Forelimb muscle (tissue), 1 donor: ENCODE measurements around the gene WTIP. TPM values are rescaled to one million over a fixed set of nuclear protein-coding genes. Genes with fewer than 3 reads are reported as not detected.
"Not testable (repeated sequence)": the region's sequence is repeated elsewhere in the genome, so short reads cannot be mapped to it uniquely, and the experiment has no call there.

Experiments
- DNase-seq: peaks from one replicate; pipeline ENCODE4 v3.0.0-alpha.2; 2013; ENCODE audit warnings: low read depth
- polyA plus RNA-seq: library from polyadenylated mRNA; unstranded; fragments of 120-200 nt; gene quantifications from one replicate; pipeline ENCODE4 v1.2.1, GENCODE V29; 2013; ENCODE audit not compliant: insufficient read length

Gene WTIP
- polyA plus RNA-seq, 1 donor = 18.7 TPM

DNA sequence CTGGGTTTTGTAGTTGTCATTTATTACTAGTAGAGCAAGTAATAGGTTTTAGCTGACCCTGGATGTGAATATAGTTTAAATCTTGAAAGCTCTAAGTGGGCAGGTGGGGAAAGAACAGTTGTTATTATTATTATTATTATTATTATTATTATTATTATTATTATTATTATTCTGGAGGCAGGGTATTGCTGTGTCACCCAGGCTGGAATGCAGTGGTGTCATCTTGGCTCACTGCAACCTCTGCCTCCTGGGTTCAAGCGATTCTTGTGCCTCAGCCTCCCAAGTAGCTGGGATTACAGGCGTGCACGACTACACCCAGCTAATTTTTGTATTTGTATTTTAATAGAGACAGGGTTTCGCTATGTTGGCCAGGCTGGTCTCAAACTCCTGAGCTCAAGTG, 3.1 kb upstream of the WTIP start:
- not testable (repeated sequence) for DNase-seq

DNA sequence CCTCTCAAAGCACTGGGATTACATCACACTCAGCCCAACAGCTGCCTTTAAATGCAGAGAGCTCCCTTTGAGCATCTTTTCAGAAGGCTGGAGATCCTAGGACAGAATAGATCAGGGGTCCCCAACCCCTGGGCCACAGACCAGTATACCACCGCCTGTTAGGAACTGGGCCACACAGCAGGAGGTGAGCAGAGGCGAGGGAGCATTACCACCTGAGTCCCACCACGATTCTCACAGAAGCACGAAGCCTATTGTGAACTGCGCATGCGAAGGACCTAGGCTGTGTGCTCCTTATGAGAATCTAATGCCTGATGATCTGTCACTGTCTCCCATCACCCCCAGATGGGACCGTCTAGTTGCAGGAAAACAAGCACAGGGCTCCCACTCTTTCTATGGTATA, 2.2 kb upstream of the WTIP start:
- DNase-seq = no peak

DNA sequence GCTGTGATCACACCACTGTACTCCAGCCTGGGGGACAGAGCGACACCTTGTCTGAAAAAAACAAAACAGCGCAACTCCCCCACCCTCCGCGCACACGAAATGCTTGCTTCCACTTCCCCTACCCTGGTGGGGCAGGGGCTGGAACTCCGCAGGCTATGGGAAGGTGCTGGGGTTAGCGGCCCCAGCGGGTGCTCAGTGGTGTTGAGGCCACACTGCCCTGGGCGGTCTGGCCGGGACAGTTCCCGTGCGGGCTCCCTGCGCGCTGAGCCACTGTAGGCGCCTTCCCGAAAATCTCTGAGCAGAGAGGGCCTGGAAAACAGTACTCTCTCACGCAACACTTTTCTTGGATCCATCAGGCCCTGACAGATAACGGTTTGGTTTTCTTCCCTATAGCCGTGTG, 1.1 kb upstream of the WTIP start:
- no peak for DNase-seq

DNA sequence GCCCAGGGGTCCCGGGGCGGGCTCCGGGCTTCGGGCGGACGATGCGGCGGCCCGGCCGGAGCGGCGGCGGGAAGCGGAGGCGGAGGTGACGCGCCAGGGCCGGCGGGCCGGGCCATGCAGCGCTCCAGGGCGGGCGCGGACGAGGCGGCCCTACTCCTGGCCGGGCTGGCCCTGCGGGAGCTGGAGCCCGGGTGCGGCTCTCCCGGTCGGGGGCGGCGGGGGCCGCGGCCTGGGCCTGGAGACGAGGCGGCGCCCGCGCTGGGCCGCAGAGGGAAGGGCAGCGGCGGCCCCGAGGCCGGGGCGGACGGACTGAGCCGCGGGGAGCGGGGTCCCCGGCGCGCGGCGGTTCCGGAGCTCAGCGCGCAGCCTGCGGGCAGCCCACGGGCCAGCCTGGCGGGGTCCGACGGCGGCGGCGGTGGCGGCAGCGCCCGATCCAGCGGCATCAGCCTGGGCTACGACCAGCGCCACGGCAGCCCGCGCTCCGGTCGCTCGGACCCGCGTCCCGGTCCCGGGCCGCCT, 362 bp downstream of the WTIP start:
- DNase-seq = no peak

DNA sequence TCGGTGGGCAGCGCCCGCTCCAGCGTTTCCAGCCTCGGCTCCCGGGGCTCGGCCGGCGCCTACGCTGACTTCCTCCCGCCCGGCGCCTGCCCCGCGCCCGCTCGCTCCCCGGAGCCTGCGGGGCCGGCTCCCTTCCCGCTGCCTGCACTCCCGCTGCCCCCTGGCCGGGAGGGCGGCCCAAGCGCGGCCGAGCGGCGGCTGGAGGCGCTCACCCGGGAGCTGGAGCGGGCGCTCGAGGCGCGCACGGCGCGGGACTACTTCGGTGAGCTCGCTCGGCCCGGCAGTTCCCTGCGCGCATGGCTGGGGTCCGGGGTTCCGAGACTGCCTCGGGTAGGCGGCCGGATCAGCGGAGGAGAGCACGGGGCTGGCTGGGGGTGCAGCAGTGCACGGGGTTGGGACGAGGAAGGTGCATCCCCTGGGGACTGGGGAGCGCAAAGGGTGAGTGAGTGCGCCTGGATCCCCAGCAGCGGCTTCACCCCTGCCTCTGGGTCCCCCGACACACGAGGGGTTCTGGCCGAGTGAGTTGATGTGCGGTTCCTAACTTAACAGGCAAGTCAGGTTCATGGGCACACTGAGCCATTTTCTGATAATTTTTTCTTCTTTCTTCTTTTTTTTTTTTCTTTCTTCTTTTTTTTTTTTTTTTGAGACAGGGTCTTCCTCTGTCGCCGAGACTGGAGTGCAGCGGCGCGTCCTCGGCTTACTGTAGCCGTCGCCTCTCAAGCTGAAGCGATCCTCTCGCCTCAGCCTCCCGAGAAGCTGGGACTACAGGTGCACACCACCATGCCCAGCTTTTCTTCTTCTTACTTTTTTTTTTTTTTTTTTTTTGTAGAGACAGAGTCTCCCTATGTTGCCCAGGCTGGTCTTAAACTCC, 1.1 kb downstream of the WTIP start:
- no peak for DNase-seq

DNA sequence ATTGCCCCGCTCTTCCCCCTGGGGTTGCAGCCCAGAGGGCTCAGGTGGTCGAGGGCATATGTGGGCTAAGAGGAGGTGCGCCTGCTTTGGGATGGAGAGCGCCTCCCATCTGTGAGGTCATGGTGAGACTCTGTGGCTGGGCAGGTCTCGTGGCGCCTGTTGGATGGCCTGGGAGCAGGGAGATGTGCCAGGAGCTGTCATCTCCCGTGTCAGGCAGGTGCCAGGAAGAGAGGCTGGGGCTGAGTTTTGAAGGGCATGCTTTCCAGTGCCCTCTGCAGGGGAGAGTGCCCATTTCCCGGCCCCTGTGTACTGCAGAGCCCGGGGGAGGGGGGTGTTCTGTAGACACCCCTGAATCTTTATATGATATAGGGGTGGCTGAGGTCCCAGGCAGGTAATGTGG, 2.8 kb downstream of the WTIP start:
- DNase-seq = no peak

DNA sequence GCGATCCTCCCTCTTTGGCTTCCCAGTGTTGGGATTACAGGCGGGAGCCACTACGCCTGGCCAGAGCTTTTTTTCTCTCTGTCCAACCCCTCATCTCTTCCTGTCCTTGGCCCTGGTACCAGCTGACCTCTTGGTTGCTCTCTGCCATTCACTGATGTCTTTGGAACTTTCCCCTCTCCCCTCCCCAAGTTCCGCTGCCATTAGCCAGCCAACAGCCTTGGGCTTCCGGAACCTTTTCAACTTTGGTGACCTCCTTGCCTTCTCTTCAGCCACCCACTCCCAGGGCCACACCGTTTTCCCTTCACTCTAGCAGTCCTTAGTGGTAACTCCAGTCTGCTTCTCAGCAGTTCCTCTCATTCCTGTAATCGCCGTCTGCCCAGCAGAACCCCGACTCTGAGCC, 4.3 kb downstream of the WTIP start:
- DNase-seq = no peak

DNA sequence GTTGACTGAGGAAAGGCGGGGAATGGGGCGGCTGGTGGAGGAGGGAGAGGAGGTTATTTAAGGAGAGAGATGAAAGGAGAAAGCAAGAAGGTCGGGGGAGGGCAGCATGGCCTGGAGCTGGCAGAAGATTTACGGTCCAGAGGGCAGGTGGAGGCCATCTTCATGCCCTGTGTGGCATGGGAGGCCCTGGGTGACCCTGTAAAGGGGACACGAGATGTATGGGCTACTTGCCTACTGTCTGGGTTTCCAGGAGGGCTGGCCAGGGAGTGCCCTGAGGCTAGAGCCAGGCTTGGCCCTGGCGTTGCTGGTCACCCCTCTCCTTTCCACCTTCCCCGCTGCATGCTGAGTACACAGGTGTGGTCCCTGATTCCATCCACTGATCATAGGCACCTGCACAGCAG, 6.1 kb downstream of the WTIP start:
- DNase-seq = no peak

DNA sequence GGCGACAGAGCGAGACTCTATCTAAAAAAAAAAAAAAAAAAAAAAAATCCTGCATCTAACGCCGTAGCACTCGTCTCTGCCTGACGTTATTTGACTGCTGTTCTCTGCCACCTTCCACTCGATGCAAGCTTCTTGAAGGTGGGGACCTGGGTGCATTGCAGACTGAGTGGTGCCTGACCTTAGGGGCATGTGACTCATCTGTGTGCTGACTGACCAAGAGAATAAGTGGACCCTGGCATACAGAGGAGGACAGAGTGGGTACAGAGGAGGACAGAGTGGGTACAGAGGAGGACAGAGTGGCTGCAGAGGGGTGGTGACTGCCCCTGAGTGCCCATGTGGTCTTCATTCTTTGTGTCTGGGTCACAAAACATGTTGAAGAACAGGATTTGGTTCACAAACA, 7.6 kb downstream of the WTIP start:
- DNase-seq = no peak

DNA sequence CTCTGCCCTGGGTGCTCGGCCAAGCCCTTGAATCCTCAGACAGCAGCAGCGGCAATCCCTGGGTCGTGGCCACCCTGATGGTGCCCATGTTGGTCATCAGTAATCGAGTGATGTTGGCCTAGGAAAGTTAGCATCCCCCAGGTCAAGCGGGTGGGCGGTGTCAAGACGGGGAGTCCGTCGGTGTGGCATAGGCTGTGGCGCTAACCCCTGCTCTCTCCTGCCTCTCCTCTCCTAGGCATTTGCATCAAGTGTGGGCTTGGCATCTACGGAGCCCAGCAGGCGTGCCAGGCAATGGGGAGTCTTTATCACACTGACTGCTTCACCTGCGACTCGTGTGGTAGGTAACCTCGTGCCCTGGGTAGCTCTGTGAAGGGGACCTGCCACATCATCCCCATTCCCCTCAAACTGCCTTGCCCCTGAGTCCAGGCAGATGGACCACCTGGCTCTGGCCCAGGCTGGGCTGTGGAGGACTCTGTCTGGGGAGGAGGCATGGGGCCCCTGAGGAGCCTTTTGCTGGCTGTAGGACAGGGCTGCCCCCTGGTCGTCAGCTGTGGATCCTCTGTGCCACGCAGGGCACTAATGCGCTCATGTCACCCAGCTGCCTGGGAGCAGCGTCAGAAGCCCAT, 8.7 kb downstream of the WTIP start:
- no peak for DNase-seq

DNA sequence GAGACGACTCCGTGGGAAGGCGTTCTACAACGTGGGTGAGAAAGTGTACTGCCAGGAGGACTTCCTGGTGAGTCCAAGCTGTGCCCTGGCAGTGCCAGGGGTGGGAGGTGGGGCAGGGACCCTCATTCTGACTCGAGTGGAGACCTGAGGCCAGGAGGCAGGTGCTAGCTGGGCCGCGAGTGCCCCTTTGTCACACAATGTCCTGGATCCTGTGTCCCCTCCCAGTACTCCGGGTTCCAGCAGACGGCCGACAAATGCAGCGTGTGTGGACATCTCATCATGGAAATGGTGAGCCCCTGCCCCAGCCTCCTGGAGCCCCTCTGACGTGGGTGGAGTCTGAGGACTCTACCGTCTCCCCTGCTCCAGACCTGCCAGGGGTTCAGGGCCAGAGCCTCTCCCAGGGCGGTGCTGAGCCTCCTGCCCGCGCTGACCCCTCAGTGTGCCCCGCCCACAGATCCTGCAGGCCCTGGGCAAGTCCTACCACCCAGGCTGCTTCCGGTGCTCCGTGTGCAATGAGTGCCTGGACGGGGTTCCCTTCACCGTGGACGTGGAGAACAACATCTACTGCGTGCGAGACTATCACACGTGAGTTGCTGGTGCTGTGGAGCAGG, 11.6 kb downstream of the WTIP start:
- no peak for DNase-seq

DNA sequence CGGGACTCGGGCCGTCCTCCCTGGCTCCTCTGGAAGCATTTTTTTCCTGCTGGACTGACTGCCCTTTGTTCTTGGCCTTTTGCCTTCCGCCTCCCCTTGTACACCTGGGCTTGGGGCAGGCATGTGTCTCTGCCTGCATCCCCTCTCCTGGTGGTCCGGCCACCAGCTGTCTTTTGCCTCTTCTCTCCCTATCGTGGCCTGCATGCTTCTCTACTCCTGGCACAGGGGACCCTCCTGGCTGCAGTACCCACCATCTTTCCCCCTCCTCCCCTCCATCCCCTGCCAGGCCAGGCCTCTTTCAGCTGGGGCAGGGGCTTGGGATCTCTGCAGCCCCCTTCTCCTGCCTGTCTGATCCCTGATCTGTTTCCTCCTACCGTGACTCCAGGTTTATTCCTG, 12.1 kb downstream of the WTIP start:
- DNase-seq = no peak

DNA sequence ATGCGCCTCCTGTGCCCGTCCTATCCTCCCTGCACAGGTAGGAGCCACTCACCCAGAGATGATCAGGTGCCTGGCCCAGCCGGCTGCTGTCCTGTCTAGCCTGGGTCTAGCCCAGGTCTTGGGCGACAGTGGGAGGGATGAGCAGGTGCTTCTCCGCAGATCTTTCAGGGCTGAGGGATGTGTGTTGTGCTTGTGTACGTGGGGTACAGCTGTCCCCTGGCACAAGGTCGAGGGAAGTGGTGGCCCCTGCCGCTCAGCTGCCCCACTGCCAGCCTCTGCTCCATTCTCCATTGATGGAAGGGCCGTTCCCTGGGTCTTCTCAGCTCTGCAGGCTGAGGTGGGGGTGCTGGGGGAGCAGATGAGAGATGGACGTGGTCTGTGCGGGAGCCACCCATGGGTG, 13.0 kb downstream of the WTIP start:
- no peak for DNase-seq

DNA sequence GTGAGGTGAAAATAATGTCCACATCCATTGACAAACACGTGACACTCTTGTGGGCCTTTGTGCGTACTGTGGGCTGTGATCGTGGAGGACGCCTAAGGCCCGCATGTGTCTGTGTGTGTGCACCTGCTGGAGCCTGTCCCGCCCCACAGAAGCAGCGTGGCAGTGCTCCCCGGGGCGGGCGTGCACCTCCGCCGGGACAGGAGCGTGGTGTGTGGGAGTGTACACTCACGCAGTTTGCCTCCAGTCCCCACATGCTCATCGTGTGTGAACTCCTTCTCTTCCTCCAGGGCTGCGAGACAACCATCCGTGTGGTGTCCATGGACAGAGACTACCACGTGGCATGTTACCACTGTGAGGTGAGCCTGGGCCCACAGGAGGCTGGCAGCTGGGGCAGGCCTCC, 13.9 kb downstream of the WTIP start:
- no peak for DNase-seq

DNA sequence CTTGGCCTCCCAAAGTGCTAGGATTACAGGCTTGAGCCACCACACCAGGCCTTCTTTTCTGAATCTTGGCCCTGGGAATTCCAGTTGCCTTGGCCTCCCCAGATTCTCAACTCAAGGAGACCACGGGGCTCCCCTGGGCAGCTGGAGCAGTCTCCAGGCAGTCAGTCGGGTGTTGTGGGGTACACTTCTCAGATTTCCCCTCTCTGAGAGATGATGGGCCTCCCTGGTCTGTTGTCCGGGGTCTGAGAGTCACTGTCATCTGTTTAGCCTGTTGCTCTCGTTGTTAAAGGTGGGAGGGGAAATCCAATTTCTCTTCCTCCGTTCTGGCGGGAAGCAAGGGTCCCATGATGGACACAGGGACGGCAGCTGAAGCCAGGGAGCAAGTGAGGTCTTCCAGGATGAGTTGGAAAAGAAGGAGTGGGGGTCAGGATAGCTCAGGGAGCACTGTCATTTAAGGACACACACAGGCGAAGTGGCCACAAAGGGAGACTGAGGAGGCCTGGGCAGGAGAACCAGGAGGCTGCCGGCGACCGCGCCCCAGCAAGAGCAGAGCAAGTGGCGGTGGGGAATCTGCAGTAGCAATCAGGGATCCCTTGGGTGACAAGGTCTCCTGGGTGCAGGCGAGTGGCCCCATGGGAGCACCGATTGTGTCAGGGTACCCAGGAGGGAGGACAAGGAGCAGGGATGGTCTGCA, 15.7 kb downstream of the WTIP start:
- no peak for DNase-seq

DNA sequence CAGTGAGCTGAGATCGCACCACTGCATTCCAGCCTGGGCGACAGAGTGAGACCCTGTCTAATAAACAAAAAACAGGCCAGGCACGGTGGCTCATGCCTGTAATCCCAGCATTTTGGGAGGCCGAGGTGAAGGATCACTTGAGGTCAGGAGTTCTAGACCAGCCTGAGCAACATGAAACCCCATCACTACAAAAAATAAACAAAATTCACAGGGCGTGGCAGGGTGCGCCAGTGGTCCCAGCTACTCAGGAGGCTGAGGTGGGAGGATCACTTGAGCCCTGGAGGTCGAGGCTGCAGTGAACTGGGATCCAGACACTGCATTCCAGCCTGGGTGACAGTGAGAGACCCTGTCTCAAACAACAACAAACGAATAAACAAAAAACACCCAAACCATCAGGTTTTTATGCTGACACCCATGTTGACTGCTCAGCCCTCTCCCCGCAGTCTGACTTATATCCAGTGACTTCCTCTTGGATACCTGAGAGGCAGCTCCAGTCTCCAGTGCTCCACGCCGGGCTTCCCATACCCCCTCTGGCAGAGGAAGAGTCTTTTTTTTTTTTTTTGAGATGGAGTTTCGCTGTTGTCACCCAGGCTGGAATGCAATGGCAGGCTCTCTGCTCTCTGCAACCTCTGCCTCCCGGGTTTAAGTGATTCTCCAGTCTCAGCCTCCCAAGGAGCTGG, 17.7 kb downstream of the WTIP start:
- DNase-seq = no peak

DNA sequence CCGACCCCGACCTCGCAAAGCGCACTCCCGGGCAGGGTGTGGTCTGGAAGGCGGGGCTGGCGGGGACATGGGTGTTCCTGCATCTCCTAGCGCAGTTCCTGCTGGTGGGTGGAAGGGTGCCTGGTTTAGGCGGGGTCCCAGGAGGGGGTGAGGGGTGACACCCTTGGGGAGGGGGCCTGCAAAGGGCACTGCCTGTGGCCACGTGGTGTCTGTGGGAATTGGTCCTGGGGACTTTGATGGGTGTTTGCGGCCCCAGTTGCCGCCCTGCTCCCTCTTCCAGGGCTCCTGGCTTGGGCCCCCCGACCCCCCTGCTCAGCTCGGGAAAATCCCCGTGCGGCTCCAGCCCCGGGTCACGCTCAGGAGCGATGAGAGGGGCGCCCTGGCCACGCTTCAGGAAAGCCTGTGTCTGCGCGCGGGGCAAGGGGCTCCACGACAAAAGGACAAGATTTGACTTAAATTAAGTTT, 19.1 kb downstream of the WTIP start:
- DNase-seq = no peak

DNA sequence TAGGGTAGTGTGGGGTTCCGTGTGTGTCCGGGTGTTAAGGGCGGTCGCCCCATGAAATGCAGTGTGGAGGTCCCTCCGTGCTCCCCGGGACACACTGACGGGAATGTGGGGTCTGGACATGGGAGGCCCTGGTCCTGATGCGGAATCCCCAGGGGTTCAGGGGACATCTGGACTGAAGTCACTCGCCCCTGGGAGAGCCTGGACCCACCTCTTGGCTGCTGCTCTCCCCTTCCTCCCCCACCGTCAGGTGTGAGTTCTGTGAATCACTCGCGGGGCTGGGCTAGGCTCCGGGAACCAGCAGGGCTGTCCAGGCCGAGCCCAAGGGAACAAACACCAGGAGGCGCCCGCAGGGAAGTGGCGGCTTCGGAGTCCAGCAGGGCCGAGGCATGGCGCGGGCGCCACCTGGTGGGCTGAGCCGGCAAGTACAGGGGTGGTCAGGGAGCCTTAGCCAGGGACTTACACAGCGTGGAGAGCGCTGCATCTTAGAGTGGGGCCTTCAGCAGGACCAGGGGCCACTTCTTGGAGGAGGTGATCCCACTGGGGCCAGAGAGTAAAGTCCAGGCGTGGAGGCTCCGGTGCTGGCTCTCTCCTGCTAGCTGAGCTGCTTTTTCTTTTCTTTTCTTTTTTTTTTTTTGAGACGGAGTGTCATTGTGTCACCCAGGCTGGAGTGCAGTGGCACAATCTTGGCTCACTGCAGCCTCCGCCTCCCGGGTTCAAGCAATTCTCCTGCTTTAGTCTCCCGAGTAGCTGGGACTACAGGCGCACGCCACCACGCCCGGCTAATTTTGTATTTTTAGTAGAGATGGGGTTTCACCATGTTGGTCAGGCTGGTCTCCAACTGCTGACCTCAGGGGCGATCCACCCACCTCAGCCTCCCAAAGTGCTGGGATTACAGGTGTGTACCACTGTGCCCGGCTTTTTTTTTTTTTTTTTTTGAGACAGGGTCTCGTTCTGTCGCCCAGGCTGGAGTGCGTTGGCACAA, 20.1 kb downstream of the WTIP start:
- DNase-seq = peak; percentile 67

DNA sequence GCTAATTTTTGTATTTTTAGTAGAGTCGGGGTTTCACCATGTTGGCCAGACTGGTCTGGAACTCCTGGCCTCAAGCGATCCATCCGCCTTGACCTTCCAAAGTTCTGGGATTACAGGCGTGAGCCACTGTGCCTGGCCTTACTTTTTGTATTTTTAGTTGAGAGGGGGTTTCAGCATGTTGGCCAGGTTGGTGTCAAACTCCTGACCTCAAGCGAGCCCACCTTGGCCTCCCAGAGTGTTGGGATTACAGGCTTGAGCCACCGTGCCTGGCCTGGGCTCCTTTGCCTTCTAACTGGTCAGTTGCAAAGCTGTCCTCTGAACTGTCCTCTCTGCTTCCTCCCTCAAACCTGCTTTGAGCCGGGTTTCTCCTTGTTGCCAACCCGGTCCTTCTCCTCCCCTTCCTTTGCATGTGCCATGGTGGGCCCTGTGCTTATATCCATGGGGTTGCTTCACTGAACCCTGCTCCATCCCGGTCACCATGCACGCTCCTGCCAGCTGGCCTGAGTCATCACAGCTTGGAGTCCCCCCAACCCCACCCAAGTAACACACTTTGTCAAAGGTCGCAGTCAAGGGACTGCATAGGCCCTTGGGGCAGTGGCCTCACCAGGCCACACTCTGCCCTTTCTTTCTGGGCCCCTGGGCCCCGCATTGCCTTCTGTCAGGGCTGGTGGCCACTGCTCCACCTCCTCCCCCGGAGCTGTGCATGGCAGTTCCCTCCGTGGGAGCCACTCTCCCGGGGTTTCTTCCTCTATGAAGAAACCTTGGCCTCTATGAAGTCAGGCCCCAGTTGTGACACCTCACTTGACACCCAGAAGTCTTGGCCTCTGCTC, 21.2 kb downstream of the WTIP start:
- DNase-seq = no peak
